Measurements from ENCODE around the gene RNF26. TPM values are rescaled to one million over a fixed set of nuclear protein-coding genes. Genes with fewer than 3 reads are reported as not detected.

The RNF26 gene
- 85.8 and 92.7 TPM in 2 replicates for total RNA-seq (2022)
- Bru-seq, nascent RNA = percentile 90 among the genes with signal in this experiment
- percentile 98 among the genes with signal in this experiment for BruChase-seq, experiment 1, labeled RNA remaining after a 2-hour chase
- percentile 98 among the genes with signal in this experiment for BruChase-seq, experiment 2, labeled RNA remaining after a 6-hour chase
- long read RNA-seq, transcript RNF26-201 (1 exons, 2,787 nt) = major isoform, 273 of 273 reads
- long read RNA-seq, partial matches to known transcripts = 0 of 273 reads
- long read RNA-seq, other reads (novel, unspliced or antisense) = 0 of 273 reads

- Histone ChIP-seq H3K4me1 (peaks cover 28% of the 10 kb centered on the region), H3K4me3 (ENCODE audit: low read depth, low read length) (peak within 1 kb of the TSS; percentile 77), H3K9me3 (no peaks in the 10 kb centered on the region), H3K36me3 (ENCODE audit: control insufficient read depth, insufficient read depth, low read length) (peaks cover 3% of the 10 kb centered on the region; the same call in 1 of the 2 replicates), H3K27me3 (replicated peaks; ENCODE audit: control insufficient read depth, insufficient read depth, low read length) (no peaks in the 10 kb centered on the region; the same call in 1 of the 2 replicates)
- TF ChIP-seq, protein P1, sequence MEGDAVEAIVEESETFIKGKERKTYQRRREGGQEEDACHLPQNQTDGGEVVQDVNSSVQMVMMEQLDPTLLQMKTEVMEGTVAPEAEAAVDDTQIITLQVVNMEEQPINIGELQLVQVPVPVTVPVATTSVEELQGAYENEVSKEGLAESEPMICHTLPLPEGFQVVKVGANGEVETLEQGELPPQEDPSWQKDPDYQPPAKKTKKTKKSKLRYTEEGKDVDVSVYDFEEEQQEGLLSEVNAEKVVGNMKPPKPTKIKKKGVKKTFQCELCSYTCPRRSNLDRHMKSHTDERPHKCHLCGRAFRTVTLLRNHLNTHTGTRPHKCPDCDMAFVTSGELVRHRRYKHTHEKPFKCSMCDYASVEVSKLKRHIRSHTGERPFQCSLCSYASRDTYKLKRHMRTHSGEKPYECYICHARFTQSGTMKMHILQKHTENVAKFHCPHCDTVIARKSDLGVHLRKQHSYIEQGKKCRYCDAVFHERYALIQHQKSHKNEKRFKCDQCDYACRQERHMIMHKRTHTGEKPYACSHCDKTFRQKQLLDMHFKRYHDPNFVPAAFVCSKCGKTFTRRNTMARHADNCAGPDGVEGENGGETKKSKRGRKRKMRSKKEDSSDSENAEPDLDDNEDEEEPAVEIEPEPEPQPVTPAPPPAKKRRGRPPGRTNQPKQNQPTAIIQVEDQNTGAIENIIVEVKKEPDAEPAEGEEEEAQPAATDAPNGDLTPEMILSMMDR (IDR thresholded peaks at IDR 0.05; ENCODE audit: insufficient read depth in 1 of 2, low read depth in 1 of 2, low read length in 1 of 2, severe bottlenecking in 1 of 2, unreplicated experiment in 1 of 2) = no peak
- peaks cover 29% of the 10 kb centered on the region for H3K4me1 Mint-ChIP-seq (ENCODE audit: low read depth, unreplicated experiment)
- H3K9me3 Mint-ChIP-seq (ENCODE audit: unreplicated experiment) = no peaks in the 10 kb centered on the region
- no TSS peak for BruUV-seq (replicated peaks)
- ChIA-PET CTCF (interaction anchor here (0.5 to 1.3 kb wide), 9 partner anchors 11 to 213 kb away, joined by 3 to 14 read pairs (median 3); partner anchors contain the start of genes CBL, HINFP and USP2), POLR2A (interaction anchor here (0.5 to 1.3 kb wide), 6 partner anchors 24 to 50 kb away, joined by 3 to 15 read pairs (median 6); partner anchors contain the start of gene USP2)
- peak; percentile 99 for DNase-seq
- H3K27me3 Mint-ChIP-seq (ENCODE audit: insufficient read depth, unreplicated experiment) = peaks cover 4% of the 10 kb centered on the region
- H3K4me3 Mint-ChIP-seq (ENCODE audit: unreplicated experiment) = peak within 1 kb of the TSS; percentile 82
- peaks cover 22% of the 10 kb centered on the region for H3K36me3 Mint-ChIP-seq (ENCODE audit: insufficient read depth, unreplicated experiment)
- H3K27ac Mint-ChIP-seq (ENCODE audit: unreplicated experiment) = peak within 1 kb of the TSS; percentile 99
- intact Hi-C loops (cut with micrococcal nuclease; ENCODE audit: unreplicated experiment) = loop anchor here (1.0 kb wide), 2 partner anchors 13 to 27 kb away; no protein-coding TSS in a partner anchor
Measured at GRCh38 chr11:119334174-119334930, at the start of gene RNF26. Gene RNF26 (plus strand): TSS chr11:119334527. CDS start chr11:119335123, 596 bp downstream.

DNA sequence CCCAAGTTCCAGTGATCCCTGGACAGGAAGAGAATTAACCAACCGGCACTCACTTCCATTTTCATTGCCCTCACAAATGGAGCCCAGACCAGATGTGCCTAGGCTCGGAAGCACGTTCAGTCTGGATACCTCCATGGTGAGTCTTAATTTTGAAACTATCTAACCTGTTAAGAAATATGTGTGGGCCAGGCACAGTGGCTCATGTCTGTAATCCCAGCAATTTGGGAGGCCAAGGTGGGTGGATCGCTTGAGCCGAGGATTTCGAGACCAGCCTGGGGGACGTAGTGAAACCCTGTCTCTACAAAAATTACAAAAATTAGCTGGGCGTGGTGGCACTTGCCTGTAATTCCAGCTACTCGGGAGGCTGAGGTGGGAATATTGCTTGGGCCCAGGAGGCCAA lies 48.9 kb upstream of the RNF26 start:
- Histone ChIP-seq H3K27me3 (replicated peaks; ENCODE audit: control insufficient read depth, insufficient read depth, low read length) (no peaks in the 10 kb centered on the region), H3K36me3 (ENCODE audit: control insufficient read depth, insufficient read depth, low read length) (peaks cover 4% of the 10 kb centered on the region), H3K9me3 (peaks cover 3% of the 10 kb centered on the region; the same call in 1 of the 2 replicates), H3K4me1 (no peaks in the 10 kb centered on the region), H3K4me3 (ENCODE audit: low read depth, low read length) (no peak overlapping the region)
- no peak for DNase-seq
- no peak overlapping the region for H3K4me3 Mint-ChIP-seq (ENCODE audit: unreplicated experiment)
- ChIA-PET POLR2A (no interaction called here), CTCF (interaction anchor here (1.3 kb wide), 1 partner anchor 55 kb away, joined by 4 read pairs; no protein-coding TSS in a partner anchor)
- no peaks in the 10 kb centered on the region for H3K27me3 Mint-ChIP-seq (ENCODE audit: insufficient read depth, unreplicated experiment)
- H3K36me3 Mint-ChIP-seq (ENCODE audit: insufficient read depth, unreplicated experiment) = peaks cover 38% of the 10 kb centered on the region
- no peaks in the 10 kb centered on the region for H3K9me3 Mint-ChIP-seq (ENCODE audit: unreplicated experiment)
- H3K27ac Mint-ChIP-seq (ENCODE audit: unreplicated experiment) = no peak overlapping the region
- intact Hi-C loops (cut with micrococcal nuclease; ENCODE audit: unreplicated experiment) = no loop called here
- TF ChIP-seq, protein P1 (IDR thresholded peaks at IDR 0.05; ENCODE audit: insufficient read depth in 1 of 2, low read depth in 1 of 2, low read length in 1 of 2, severe bottlenecking in 1 of 2, unreplicated experiment in 1 of 2) = no peak
- no peaks in the 10 kb centered on the region for H3K4me1 Mint-ChIP-seq (ENCODE audit: low read depth, unreplicated experiment)
- no TSS peak for BruUV-seq (replicated peaks)

DNA sequence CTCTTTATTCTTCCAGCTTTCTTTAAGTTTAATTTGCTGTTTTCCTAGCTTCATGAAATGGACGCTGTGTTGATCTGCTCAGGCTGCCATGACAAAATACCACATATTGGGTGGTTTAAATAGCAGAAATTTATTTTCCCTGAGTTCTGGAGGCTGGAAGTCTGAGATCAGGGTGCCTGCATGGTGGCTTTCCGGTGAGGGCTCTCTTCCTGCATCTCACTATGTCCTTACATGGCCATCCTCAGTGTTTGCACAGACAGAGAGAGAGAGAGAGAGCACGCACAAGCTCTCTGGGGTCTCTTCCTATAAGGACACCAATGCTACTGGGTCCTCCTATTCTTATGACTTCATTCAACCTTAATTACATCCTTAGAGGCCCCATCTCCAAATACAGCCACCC lies 46.1 kb upstream of the RNF26 start:
- peaks cover 7% of the 10 kb centered on the region for H3K36me3 ChIP-seq (ENCODE audit: control insufficient read depth, insufficient read depth, low read length)
- no peaks in the 10 kb centered on the region for H3K9me3 Mint-ChIP-seq (ENCODE audit: unreplicated experiment)
- no peaks in the 10 kb centered on the region for H3K27me3 ChIP-seq (replicated peaks; ENCODE audit: control insufficient read depth, insufficient read depth, low read length)
- H3K4me3 Mint-ChIP-seq (ENCODE audit: unreplicated experiment) = no peak overlapping the region
- no peak for DNase-seq
- H3K4me1 Mint-ChIP-seq (ENCODE audit: low read depth, unreplicated experiment) = no peaks in the 10 kb centered on the region
- TF ChIP-seq, protein P1 (IDR thresholded peaks at IDR 0.05; ENCODE audit: insufficient read depth in 1 of 2, low read depth in 1 of 2, low read length in 1 of 2, severe bottlenecking in 1 of 2, unreplicated experiment in 1 of 2) = no peak
- H3K27ac Mint-ChIP-seq (ENCODE audit: unreplicated experiment) = no peak overlapping the region
- no peaks in the 10 kb centered on the region for H3K4me1 ChIP-seq
- BruUV-seq (replicated peaks) = no TSS peak
- ChIA-PET POLR2A (no interaction called here), CTCF (interaction anchor here (0.6 kb wide), 1 partner anchor 74 kb away, joined by 3 read pairs; no protein-coding TSS in a partner anchor)
- intact Hi-C loops (cut with micrococcal nuclease; ENCODE audit: unreplicated experiment) = no loop called here
- H3K36me3 Mint-ChIP-seq (ENCODE audit: insufficient read depth, unreplicated experiment) = peaks cover 59% of the 10 kb centered on the region
- H3K9me3 ChIP-seq = peaks cover 11% of the 10 kb centered on the region; the same call in 1 of the 2 replicates
- no peaks in the 10 kb centered on the region for H3K27me3 Mint-ChIP-seq (ENCODE audit: insufficient read depth, unreplicated experiment)
- H3K4me3 ChIP-seq (ENCODE audit: low read depth, low read length) = no peak overlapping the region

All from Caco-2 (cell line).